Caco-2 (cell line): Measurements from ENCODE around the gene SYT8. TPM values are rescaled to one million over a fixed set of nuclear protein-coding genes. Genes with fewer than 3 reads are reported as not detected.
"Not testable (repeated sequence)": the region's sequence is repeated elsewhere in the genome, so short reads cannot be mapped to it uniquely, and the experiment has no call there.

Source experiments
- BruUV-seq: library from RNA; stranded (reverse); fragments of 400-500 nt; replicated peaks from 2 replicates; lab custom pipeline; 2021; lab: Mats Ljungman, UMichigan
- CTCF ChIA-PET: fragments of 300-600 bp; sonication (Branson Sonifier 250); formaldehyde crosslinking; loops from one replicate; lab custom pipeline; 2022; ENCODE audit warnings: antibody characterized with exemption; lab: Charles Lee
- POLR2A ChIA-PET: fragments of 300-600 bp; sonication (Branson Sonifier 250); formaldehyde crosslinking; loops from one replicate; lab custom pipeline; 2022; ENCODE audit warnings: antibody characterized with exemption; lab: Charles Lee
- DNase-seq, 2 experiments: peaks; one replicate each; pipeline versions ENCODE4 v3.0.0 to v3.0.0-alpha.2; 2020 to 2022
- H3K27me3 ChIP-seq: replicated peaks from 2 replicates; pipeline ENCODE4 v1.6.0; 2011; ENCODE audit warnings: low read length; ENCODE audit not compliant: control insufficient read depth, insufficient read depth
- H3K36me3 ChIP-seq: 2 replicates; pipeline ENCODE4 v1.5.1; 2011; ENCODE audit warnings: low read length; ENCODE audit not compliant: control insufficient read depth, insufficient read depth
- H3K4me1 ChIP-seq: fragments of 250-450 bp; sonication (Bioruptor Pico); 2 replicates; pipeline ENCODE4 v1.5.1; 2020; ENCODE audit warnings: mild to moderate bottlenecking
- H3K4me3 ChIP-seq: 2 replicates; pipeline ENCODE4 v1.5.1; 2011; ENCODE audit warnings: low read depth, mild to moderate bottlenecking, control low read depth, low read length
- H3K9me3 ChIP-seq: fragments of 250-450 bp; sonication (Bioruptor Pico); 2 replicates; pipeline ENCODE4 v1.5.1; 2020; ENCODE audit warnings: mild to moderate bottlenecking, moderate library complexity
- H3K27ac Mint-ChIP-seq: one replicate; pipeline ENCODE4 v1.8.0; 2022; ENCODE audit warnings: mixed read lengths; ENCODE audit not compliant: unreplicated experiment
- H3K27me3 Mint-ChIP-seq: one replicate; pipeline ENCODE4 v1.8.0; 2022; ENCODE audit warnings: mixed read lengths; ENCODE audit not compliant: insufficient read depth, unreplicated experiment
- H3K36me3 Mint-ChIP-seq: one replicate; pipeline ENCODE4 v1.8.0; 2022; ENCODE audit warnings: mild to moderate bottlenecking, mixed read lengths; ENCODE audit not compliant: insufficient read depth, unreplicated experiment
- H3K4me1 Mint-ChIP-seq: one replicate; pipeline ENCODE4 v1.8.0; 2022; ENCODE audit warnings: low read depth, mixed read lengths; ENCODE audit not compliant: unreplicated experiment
- H3K4me3 Mint-ChIP-seq: one replicate; pipeline ENCODE4 v1.8.0; 2022; ENCODE audit warnings: mild to moderate bottlenecking, moderate library complexity, mixed read lengths; ENCODE audit not compliant: unreplicated experiment
- H3K9me3 Mint-ChIP-seq: one replicate; pipeline ENCODE4 v1.8.0; 2022; ENCODE audit warnings: mixed read lengths; ENCODE audit not compliant: unreplicated experiment
- intact Hi-C: fragments of 100-400 bp; cut with micrococcal nuclease; formaldehyde crosslinking; loops from one replicate; pipeline ENCODE4 v1.10.0; 2022; ENCODE audit not compliant: unreplicated experiment
- total RNA-seq: library from RNA; stranded (reverse); gene quantifications from 2 replicates; pipeline ENCODE4 v1.2.3, GENCODE V29; 2022
- TF ChIP-seq, protein P1 (sequence below), 2 experiments: fragments of 200-600 bp in 1 of 2; IDR thresholded peaks; 1 replicate in 1 of 2; 2 replicates in 1 of 2; pipeline versions ENCODE4 v1.5.1 to v1.8.0; 2011 to 2022; ENCODE audit warnings: antibody characterized with exemption in 1 of 2, control low read depth in 1 of 2, inconsistent platforms in 1 of 2, low read depth in 1 of 2, low read length in 1 of 2, mild to moderate bottlenecking in 1 of 2, moderate library complexity in 1 of 2; ENCODE audit not compliant: insufficient read depth in 1 of 2, severe bottlenecking in 1 of 2, unreplicated experiment in 1 of 2

SYT8 gene
- total RNA-seq, 1 experiment from 2014 or later = 14.9 TPM

DNA sequence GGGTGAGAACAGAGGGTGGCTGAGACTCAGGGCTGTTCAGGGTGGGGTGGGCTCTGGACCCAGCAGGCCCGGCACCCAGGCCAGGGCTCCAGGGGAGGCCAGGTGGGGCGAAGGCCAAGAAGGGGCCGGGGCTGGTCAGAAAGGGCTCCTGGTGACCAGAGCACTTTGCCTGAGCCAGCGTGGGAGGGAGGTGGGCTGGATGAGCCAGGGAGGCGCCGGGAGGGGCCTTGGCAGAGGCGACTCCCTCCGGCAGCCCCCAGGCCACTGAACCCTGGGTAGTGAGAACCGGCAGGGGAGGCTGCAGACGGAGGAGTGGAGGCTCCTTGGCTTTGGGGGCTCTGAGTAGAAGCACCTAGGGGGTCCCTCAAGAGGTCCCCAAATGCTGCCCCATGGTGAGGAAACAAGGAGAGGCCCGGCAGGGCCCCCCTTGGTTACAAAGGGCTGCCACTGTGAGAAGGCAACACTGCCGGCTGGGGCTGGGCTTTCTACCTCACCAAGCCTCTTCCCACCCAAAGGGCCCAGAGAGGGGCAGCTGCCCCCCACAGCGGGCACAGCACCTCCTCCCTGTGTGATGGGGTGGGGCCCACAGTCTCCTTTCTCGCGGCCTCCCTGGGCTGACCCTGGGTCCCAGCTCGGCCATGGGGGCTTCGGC lies 39.8 kb downstream of the SYT8 start:
- H3K4me1 ChIP-seq, DNase-seq, BruUV-seq, H3K9me3 Mint-ChIP-seq, H3K4me3 Mint-ChIP-seq, H3K27me3 Mint-ChIP-seq, H3K36me3 ChIP-seq, H3K9me3 ChIP-seq, POLR2A ChIA-PET, intact Hi-C loops, H3K4me1 Mint-ChIP-seq, H3K27ac Mint-ChIP-seq, H3K36me3 Mint-ChIP-seq, H3K4me3 ChIP-seq, H3K27me3 ChIP-seq: not testable (repeated sequence)
- CTCF ChIA-PET = interaction anchor here (0.6 kb wide), 2 partner anchors 19 to 222 kb away, joined by 3 read pairs; no protein-coding TSS in a partner anchor

DNA sequence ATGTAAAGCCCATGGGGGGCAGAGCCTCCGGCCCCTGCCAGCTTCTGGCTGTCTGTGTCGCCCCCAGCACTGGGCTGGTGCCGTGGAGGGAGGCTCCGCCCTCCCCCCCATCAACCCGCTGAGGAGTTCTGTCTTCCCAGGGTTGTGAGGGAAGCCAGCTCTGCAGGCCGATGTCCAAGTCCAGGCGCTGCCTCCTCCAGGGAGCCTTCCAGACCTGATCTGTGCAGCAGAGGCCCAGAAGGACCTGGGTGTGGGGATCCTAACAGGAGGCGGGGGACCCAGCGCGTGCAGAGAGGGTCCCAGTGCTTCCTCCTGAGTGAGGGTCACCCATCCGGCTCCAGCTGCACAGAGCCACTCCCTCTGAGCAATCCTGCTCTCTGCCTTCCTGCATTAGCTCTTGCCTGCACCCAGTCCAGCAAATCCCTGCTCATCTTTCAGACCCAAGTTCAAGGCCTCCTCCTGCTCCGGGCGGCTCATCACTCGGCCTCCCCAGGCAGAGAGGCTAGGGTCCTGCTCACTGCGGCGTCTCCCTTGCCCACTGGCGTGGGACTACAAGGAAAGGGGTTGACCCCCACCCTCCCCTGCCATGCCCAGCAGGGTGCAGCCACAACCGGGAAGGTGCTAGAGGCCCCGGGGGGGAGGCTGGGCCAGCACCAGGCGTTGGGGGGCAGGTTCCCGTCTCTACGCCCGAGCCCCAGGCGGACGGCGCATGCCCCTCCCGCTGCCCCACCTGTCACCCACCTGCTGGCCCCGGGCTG lies 40.5 kb downstream of the SYT8 start:
- TF ChIP-seq, protein P1, sequence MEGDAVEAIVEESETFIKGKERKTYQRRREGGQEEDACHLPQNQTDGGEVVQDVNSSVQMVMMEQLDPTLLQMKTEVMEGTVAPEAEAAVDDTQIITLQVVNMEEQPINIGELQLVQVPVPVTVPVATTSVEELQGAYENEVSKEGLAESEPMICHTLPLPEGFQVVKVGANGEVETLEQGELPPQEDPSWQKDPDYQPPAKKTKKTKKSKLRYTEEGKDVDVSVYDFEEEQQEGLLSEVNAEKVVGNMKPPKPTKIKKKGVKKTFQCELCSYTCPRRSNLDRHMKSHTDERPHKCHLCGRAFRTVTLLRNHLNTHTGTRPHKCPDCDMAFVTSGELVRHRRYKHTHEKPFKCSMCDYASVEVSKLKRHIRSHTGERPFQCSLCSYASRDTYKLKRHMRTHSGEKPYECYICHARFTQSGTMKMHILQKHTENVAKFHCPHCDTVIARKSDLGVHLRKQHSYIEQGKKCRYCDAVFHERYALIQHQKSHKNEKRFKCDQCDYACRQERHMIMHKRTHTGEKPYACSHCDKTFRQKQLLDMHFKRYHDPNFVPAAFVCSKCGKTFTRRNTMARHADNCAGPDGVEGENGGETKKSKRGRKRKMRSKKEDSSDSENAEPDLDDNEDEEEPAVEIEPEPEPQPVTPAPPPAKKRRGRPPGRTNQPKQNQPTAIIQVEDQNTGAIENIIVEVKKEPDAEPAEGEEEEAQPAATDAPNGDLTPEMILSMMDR (IDR thresholded peaks at IDR 0.05; ENCODE audit: insufficient read depth in 1 of 2, low read depth in 1 of 2, low read length in 1 of 2, severe bottlenecking in 1 of 2, unreplicated experiment in 1 of 2) = no peak
- Histone ChIP-seq H3K9me3 (no peaks in the 10 kb centered on the region), H3K27me3 (no peaks in the 10 kb centered on the region; the same call in 1 of the 2 replicates), H3K4me3 (no peak overlapping the region), H3K36me3 (no peaks in the 10 kb centered on the region), H3K4me1 (peaks cover 7% of the 10 kb centered on the region)
- H3K27ac Mint-ChIP-seq = no peak overlapping the region
- no peaks in the 10 kb centered on the region for H3K4me1 Mint-ChIP-seq
- no peaks in the 10 kb centered on the region for H3K9me3 Mint-ChIP-seq
- ChIA-PET POLR2A (no interaction called here), CTCF (interaction anchor here (0.6 to 2.8 kb wide), 4 partner anchors 20 to 223 kb away, joined by 3 to 10 read pairs (median 4); no protein-coding TSS in a partner anchor)
- DNase-seq = no peak
- H3K4me3 Mint-ChIP-seq = no peak overlapping the region
- no TSS peak for BruUV-seq
- H3K27me3 Mint-ChIP-seq = peaks cover 2% of the 10 kb centered on the region
- no peaks in the 10 kb centered on the region for H3K36me3 Mint-ChIP-seq
- intact Hi-C loops = no loop called here

GRCh38 chr11:1875851-1876301 lies 41.1 kb downstream of the SYT8 start:
- H3K4me1 ChIP-seq, DNase-seq, H3K4me3 ChIP-seq, H3K27me3 Mint-ChIP-seq, intact Hi-C loops, H3K4me3 Mint-ChIP-seq, H3K4me1 Mint-ChIP-seq, H3K36me3 ChIP-seq, H3K9me3 ChIP-seq, H3K27ac Mint-ChIP-seq, BruUV-seq, POLR2A ChIA-PET, H3K27me3 ChIP-seq, H3K9me3 Mint-ChIP-seq, H3K36me3 Mint-ChIP-seq: not testable (repeated sequence)
- CTCF ChIA-PET = interaction anchor here (1.1 to 2.8 kb wide), 8 partner anchors 27 to 275 kb away, joined by 4 to 18 read pairs (median 7); partner anchors contain the start of gene SYT8
